HL-60 (cell line): ENCODE measurements around the gene RHOD.

ENCODE experiments used
- GABPA ChIP-seq: IDR thresholded peaks from 2 replicates; pipeline ENCODE4 v1.6.1; 2012; ENCODE audit warnings: low read depth
- POLR2AphosphoS5 ChIP-seq: IDR thresholded peaks from 2 replicates; pipeline ENCODE4 v1.6.1; 2012; ENCODE audit warnings: low read depth
- REST ChIP-seq: IDR thresholded peaks from 2 replicates; pipeline ENCODE4 v1.6.1; 2012; ENCODE audit warnings: low read depth; ENCODE audit not compliant: insufficient replicate concordance
- TF ChIP-seq, protein P1 (sequence below): IDR thresholded peaks from one replicate; pipeline ENCODE4 v1.5.1; 2011; ENCODE audit warnings: low read length, control low read depth, inconsistent platforms; ENCODE audit not compliant: insufficient read depth

- TF ChIP-seq, protein P1, sequence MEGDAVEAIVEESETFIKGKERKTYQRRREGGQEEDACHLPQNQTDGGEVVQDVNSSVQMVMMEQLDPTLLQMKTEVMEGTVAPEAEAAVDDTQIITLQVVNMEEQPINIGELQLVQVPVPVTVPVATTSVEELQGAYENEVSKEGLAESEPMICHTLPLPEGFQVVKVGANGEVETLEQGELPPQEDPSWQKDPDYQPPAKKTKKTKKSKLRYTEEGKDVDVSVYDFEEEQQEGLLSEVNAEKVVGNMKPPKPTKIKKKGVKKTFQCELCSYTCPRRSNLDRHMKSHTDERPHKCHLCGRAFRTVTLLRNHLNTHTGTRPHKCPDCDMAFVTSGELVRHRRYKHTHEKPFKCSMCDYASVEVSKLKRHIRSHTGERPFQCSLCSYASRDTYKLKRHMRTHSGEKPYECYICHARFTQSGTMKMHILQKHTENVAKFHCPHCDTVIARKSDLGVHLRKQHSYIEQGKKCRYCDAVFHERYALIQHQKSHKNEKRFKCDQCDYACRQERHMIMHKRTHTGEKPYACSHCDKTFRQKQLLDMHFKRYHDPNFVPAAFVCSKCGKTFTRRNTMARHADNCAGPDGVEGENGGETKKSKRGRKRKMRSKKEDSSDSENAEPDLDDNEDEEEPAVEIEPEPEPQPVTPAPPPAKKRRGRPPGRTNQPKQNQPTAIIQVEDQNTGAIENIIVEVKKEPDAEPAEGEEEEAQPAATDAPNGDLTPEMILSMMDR, result no peak
- TF ChIP-seq REST, result no peak
- no peak for TF ChIP-seq GABPA
- TF ChIP-seq POLR2AphosphoS5, result no peak
These were observed 60.5 kb downstream of the RHOD start for GRCh38 chr11:67117176-67117575.
